ENCODE measurements around the gene LACRT. TPM values are rescaled to one million over a fixed set of nuclear protein-coding genes. Genes with fewer than 3 reads are reported as not detected.

Gene LACRT
- total and polyA plus RNA-seq, 2 of the 8 experiments (the other 6 are each of a cell fraction or from before 2014, with no cell fraction given) = not detected

DNA sequence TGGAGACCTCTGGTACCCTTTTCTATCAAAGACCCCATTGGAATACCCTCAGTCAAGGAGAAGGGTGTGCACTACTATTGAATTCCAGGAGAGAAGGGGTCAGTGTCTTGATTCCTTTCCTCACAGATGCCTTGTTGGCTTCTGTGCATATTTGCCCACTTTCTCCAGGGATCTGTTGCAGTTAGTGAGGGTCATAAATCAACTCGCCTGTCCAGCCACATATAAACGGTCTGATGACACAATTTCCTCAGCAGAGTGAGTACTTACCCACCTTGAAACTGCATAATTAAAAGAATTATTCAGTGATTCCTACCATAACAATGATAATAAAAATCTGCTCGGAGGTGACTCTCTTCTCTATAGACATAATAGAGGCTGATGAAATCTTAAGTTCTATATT lies 27.3 kb upstream of the LACRT start:
- DNase-seq (ENCODE audit: low read depth in 1 of 2, low spot score in 2 of 2) (no peak), FAIRE-seq (no peak)
- Histone ChIP-seq H2BK15ac (ENCODE audit: low read length) (no peak overlapping the region), H4K20me1 (replicated peaks in 1 of 2; ENCODE audit: control insufficient read depth in 1 of 2, insufficient read depth in 2 of 2, low read length in 2 of 2) (no peaks in the 10 kb centered on the region), H3K23me2 (ENCODE audit: low read depth, low read length) (no peaks in the 10 kb centered on the region), H4K8ac (ENCODE audit: extremely low read depth, insufficient read depth, low read length) (no peak overlapping the region), H3K27me3 (replicated peaks in 1 of 4; ENCODE audit: control insufficient read depth in 3 of 4, extremely low read depth in 1 of 4, insufficient read depth in 3 of 4, low read length in 3 of 4) (peaks cover 0 to 2% (median 0%) of the 10 kb centered on the region in 4 experiments; a peak in 3 of 7 replicates), H3K9ac (replicated peaks in 1 of 4; ENCODE audit: extremely low read depth in 1 of 4, low read depth in 3 of 4, low read length in 3 of 4) (no peak overlapping the region), H2BK20ac (ENCODE audit: low read length) (no peak overlapping the region), H3K9me3 (ENCODE audit: insufficient read depth in 2 of 2, low read depth in 1 of 2, low read length in 1 of 2) (no peaks in the 10 kb centered on the region), H2BK120ac (replicated peaks; ENCODE audit: low read depth, low read length) (no peak overlapping the region), H3K18ac (ENCODE audit: extremely low read depth, low read length) (no peak overlapping the region), H3K36me3 (ENCODE audit: control insufficient read depth in 2 of 4, insufficient read depth in 4 of 4, low read length in 3 of 4) (no peaks in the 10 kb centered on the region), H2BK12ac (ENCODE audit: low read depth, low read length) (no peak overlapping the region), H3K79me2 (ENCODE audit: control insufficient read depth in 1 of 2, insufficient read depth in 2 of 2, low read length in 2 of 2) (no peaks in the 10 kb centered on the region), H2BK5ac (ENCODE audit: low read depth, low read length) (no peak overlapping the region), H3K79me1 (ENCODE audit: low read depth, low read length) (no peaks in the 10 kb centered on the region), H3K4me1 (replicated peaks in 1 of 4; ENCODE audit: control insufficient read depth in 3 of 4, insufficient read depth in 4 of 4, low read length in 3 of 4) (peaks cover 0 to 6% (median 1%) of the 10 kb centered on the region in 4 experiments; a peak in 5 of 7 replicates), H4K91ac (replicated peaks; ENCODE audit: insufficient read length, low read length) (no peak overlapping the region), H4K5ac (ENCODE audit: insufficient read length, low read depth, low read length) (no peak overlapping the region), H2AK5ac (ENCODE audit: low read depth, low read length) (no peak overlapping the region), H3K4ac (replicated peaks; ENCODE audit: insufficient read length, low read depth, low read length) (no peak overlapping the region), H3K27ac (ENCODE audit: low read depth, low read length) (no peak overlapping the region), H3K4me2 (ENCODE audit: insufficient read depth in 1 of 2, low read depth in 2 of 2, low read length in 2 of 2) (no peak overlapping the region), H2AFZ (ENCODE audit: low read length) (no peak overlapping the region), H3K4me3 (ENCODE audit: extremely low read depth in 1 of 4, insufficient read depth in 2 of 4, low read depth in 3 of 4, low read length in 4 of 4) (no peak overlapping the region), H3K14ac (ENCODE audit: insufficient read length) (no peak overlapping the region), H3K23ac (ENCODE audit: insufficient read length) (no peak overlapping the region), H3K56ac (replicated peaks; ENCODE audit: insufficient read length, low read depth, low read length) (no peak overlapping the region)
- TF ChIP-seq POLR2AphosphoS5 (IDR thresholded peaks at IDR 0.05; ENCODE audit: low read depth, low read length) = no peak
- TF ChIP-seq BACH1 (IDR thresholded peaks at IDR 0.05; ENCODE audit: low read length) = no peak
- TF ChIP-seq TAF7 (optimal IDR thresholded peaks at IDR 0.05; ENCODE audit: borderline replicate concordance, low read depth, low read length) = no peak
- TF ChIP-seq SIRT6 (IDR thresholded peaks at IDR 0.05; ENCODE audit: low read length) = no peak
- TF ChIP-seq GABPA (IDR thresholded peaks at IDR 0.05; ENCODE audit: borderline replicate concordance, insufficient read depth, low read length) = no peak
- TF ChIP-seq, protein P1, sequence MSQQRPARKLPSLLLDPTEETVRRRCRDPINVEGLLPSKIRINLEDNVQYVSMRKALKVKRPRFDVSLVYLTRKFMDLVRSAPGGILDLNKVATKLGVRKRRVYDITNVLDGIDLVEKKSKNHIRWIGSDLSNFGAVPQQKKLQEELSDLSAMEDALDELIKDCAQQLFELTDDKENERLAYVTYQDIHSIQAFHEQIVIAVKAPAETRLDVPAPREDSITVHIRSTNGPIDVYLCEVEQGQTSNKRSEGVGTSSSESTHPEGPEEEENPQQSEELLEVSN (IDR thresholded peaks at IDR 0.05) = no peak
- WGBS, 2 experiments (ENCODE audit: extremely low coverage in 1 of 2, insufficient coverage in 1 of 2, insufficient read length in 1 of 2, insufficient replicate concordance in 2 of 2, low coverage in 1 of 2, low lambda C conversion rate in 2 of 2, missing lambda C conversion rate in 1 of 2) = 90% methylated on average over 3 of the region's 3 CpGs; no CpG with 5 or more reads in 1 of the 2 experiments
- POLR2A ChIA-PET (ENCODE audit: partially characterized antibody) = no interaction called here
- CTCF ChIA-PET (ENCODE audit: partially characterized antibody) = interaction anchor here (1.5 to 9.4 kb wide), 2 partner anchors 16 to 18 kb away, joined by 3 to 88 read pairs; no protein-coding TSS in a partner anchor

All from H1 (cell line).